ENCODE data around the gene RHOH. TPM values are rescaled to one million over a fixed set of nuclear protein-coding genes. Genes with fewer than 3 reads are reported as not detected.
A peak's percentile ranks its signal among the peaks of the same experiment; 100 is the strongest.

Gene RHOH
- total and polyA plus RNA-seq, 5 donors from 2014 or later, result 360 to 645 (median 432) TPM

- Histone ChIP-seq H3K27me3 (ENCODE audit: control insufficient read depth, insufficient read depth, low read length) (no peaks in the 10 kb centered on the region), H3K36me3 (ENCODE audit: control insufficient read depth, insufficient read depth, low read length) (peaks cover 41% of the 10 kb centered on the region), H3K4me1 (ENCODE audit: control insufficient read depth, insufficient read depth, low read length, poor library complexity, severe bottlenecking) (peaks cover 85% of the 10 kb centered on the region), H3K27ac (ENCODE audit: insufficient read depth, low read length, poor library complexity, severe bottlenecking) (peak overlapping the region; percentile 100), H3K4me3 (ENCODE audit: low read depth, low read length) (peak overlapping the region; percentile 23), H3K9me3 (ENCODE audit: control insufficient read depth in 2 of 2, low read length in 2 of 2) (no peaks in the 10 kb centered on the region)
- H3K36me3 Mint-ChIP-seq, result peaks cover 37% of the 10 kb centered on the region
- H3K27me3 Mint-ChIP-seq, result no peaks in the 10 kb centered on the region
- peak; percentile 52 to 91 (median 80) for DNase-seq
- peaks cover 0 to 4% (median 0%) of the 10 kb centered on the region in 7 donors for H3K9me3 Mint-ChIP-seq
- peaks cover 21 to 90% (median 70%) of the 10 kb centered on the region in 4 donors for H3K4me1 Mint-ChIP-seq
- peak overlapping the region; percentile 25 to 76 (median 60) for H3K4me3 Mint-ChIP-seq
- ATAC-seq (ENCODE audit: low read depth in 2 of 2), result peak; percentile 91 to 93
- H3K27ac Mint-ChIP-seq, result peak overlapping the region; percentile 84 to 96 (median 91)
Observed at GRCh38 chr4:40247350-40247749, 50.5 kb downstream of the RHOH start.

- peak overlapping the region; percentile 21 to 69 (median 43) for H3K4me3 Mint-ChIP-seq
- Histone ChIP-seq H3K4me3 (ENCODE audit: low read depth, low read length) (no peak overlapping the region), H3K36me3 (ENCODE audit: control insufficient read depth, insufficient read depth, low read length) (peaks cover 1% of the 10 kb centered on the region), H3K9me3 (ENCODE audit: control insufficient read depth in 2 of 2, low read length in 2 of 2) (no peaks in the 10 kb centered on the region), H3K27ac (ENCODE audit: insufficient read depth, low read length, poor library complexity, severe bottlenecking) (no peak overlapping the region), H3K4me1 (ENCODE audit: control insufficient read depth, insufficient read depth, low read length, poor library complexity, severe bottlenecking) (peaks cover 77% of the 10 kb centered on the region), H3K27me3 (ENCODE audit: control insufficient read depth, insufficient read depth, low read length) (no peaks in the 10 kb centered on the region)
- peaks cover 4% of the 10 kb centered on the region for H3K36me3 Mint-ChIP-seq
- ATAC-seq (ENCODE audit: low read depth in 2 of 2), result no peak
- peaks cover 33 to 89% (median 71%) of the 10 kb centered on the region in 4 donors for H3K4me1 Mint-ChIP-seq
- H3K27me3 Mint-ChIP-seq, result no peaks in the 10 kb centered on the region
- peak overlapping the region; percentile 76 to 94 (median 85) for H3K27ac Mint-ChIP-seq
- DNase-seq, result peak in 1 of 3 donors; percentile 47
- peaks cover 0 to 4% (median 0%) of the 10 kb centered on the region in 7 donors for H3K9me3 Mint-ChIP-seq
Observed at GRCh38 chr4:40251366-40251765, 54.5 kb downstream of the RHOH start.

- ATAC-seq (ENCODE audit: low read depth in 2 of 2), result no peak
- no peak for DNase-seq
- peak overlapping the region; percentile 76 to 96 (median 91) for H3K27ac Mint-ChIP-seq
Observed at GRCh38 chr4:40253906-40254305, 57.1 kb downstream of the RHOH start.

GRCh38 chr4:40254608-40255392 lies 58.0 kb downstream of the RHOH start:
- Histone ChIP-seq H3K36me3 (ENCODE audit: control insufficient read depth, insufficient read depth, low read length) (no peaks in the 10 kb centered on the region), H3K4me3 (ENCODE audit: low read depth, low read length) (peak overlapping the region; percentile 39), H3K9me3 (ENCODE audit: control insufficient read depth in 2 of 2, low read length in 2 of 2) (no peaks in the 10 kb centered on the region), H3K27ac (ENCODE audit: insufficient read depth, low read length, poor library complexity, severe bottlenecking) (peak overlapping the region; percentile 56), H3K4me1 (ENCODE audit: control insufficient read depth, insufficient read depth, low read length, poor library complexity, severe bottlenecking) (peaks cover 53% of the 10 kb centered on the region), H3K27me3 (ENCODE audit: control insufficient read depth, insufficient read depth, low read length) (no peaks in the 10 kb centered on the region)
- Mint-ChIP-seq H3K9me3 (peaks cover 0 to 4% (median 0%) of the 10 kb centered on the region in 7 donors), H3K4me1 (peaks cover 28 to 85% (median 63%) of the 10 kb centered on the region in 4 donors), H3K27ac (peak overlapping the region; percentile 76 to 96 (median 91)), H3K27me3 (no peaks in the 10 kb centered on the region), H3K4me3 (peak overlapping the region; percentile 1 to 80 (median 34)), H3K36me3 (no peaks in the 10 kb centered on the region)
- DNase-seq, result peak in 1 of 3 donors; percentile 71
- ATAC-seq (ENCODE audit: low read depth in 2 of 2), result peak; percentile 67 to 68

More at GRCh38 chr4:40253906-40254305, 57.1 kb downstream of the RHOH start:
- Mint-ChIP-seq H3K4me1 (peaks cover 28 to 91% (median 70%) of the 10 kb centered on the region in 4 donors), H3K27me3 (no peaks in the 10 kb centered on the region), H3K36me3 (no peaks in the 10 kb centered on the region), H3K9me3 (peaks cover 0 to 4% (median 0%) of the 10 kb centered on the region in 7 donors), H3K4me3 (peak overlapping the region in 2 of 4 donors; percentile 24 to 70)
- Histone ChIP-seq H3K4me1 (ENCODE audit: control insufficient read depth, insufficient read depth, low read length, poor library complexity, severe bottlenecking) (peaks cover 62% of the 10 kb centered on the region), H3K36me3 (ENCODE audit: control insufficient read depth, insufficient read depth, low read length) (no peaks in the 10 kb centered on the region), H3K9me3 (ENCODE audit: control insufficient read depth in 2 of 2, low read length in 2 of 2) (no peaks in the 10 kb centered on the region), H3K27me3 (ENCODE audit: control insufficient read depth, insufficient read depth, low read length) (no peaks in the 10 kb centered on the region), H3K4me3 (ENCODE audit: low read depth, low read length) (peak overlapping the region; percentile 59), H3K27ac (ENCODE audit: insufficient read depth, low read length, poor library complexity, severe bottlenecking) (peak overlapping the region; percentile 26)

GRCh38 chr4:40255393-40256281 lies 58.8 kb downstream of the RHOH start:
- H3K27me3 ChIP-seq (ENCODE audit: control insufficient read depth, insufficient read depth, low read length), result no peaks in the 10 kb centered on the region
- Mint-ChIP-seq H3K4me1 (peaks cover 28 to 77% (median 58%) of the 10 kb centered on the region in 4 donors), H3K27me3 (no peaks in the 10 kb centered on the region), H3K36me3 (no peaks in the 10 kb centered on the region), H3K27ac (peak overlapping the region; percentile 76 to 96 (median 91)), H3K4me3 (peak overlapping the region; percentile 24 to 80 (median 36)), H3K9me3 (peaks cover 0 to 4% (median 0%) of the 10 kb centered on the region in 7 donors)
- H3K4me3 ChIP-seq (ENCODE audit: low read depth, low read length), result peak overlapping the region; percentile 21
- peaks cover 45% of the 10 kb centered on the region for H3K4me1 ChIP-seq (ENCODE audit: control insufficient read depth, insufficient read depth, low read length, poor library complexity, severe bottlenecking)
- DNase-seq (no peak), ATAC-seq (ENCODE audit: low read depth in 2 of 2) (peak; percentile 2 to 3)
- no peaks in the 10 kb centered on the region for H3K9me3 ChIP-seq (ENCODE audit: control insufficient read depth in 2 of 2, low read length in 2 of 2)
- H3K36me3 ChIP-seq (ENCODE audit: control insufficient read depth, insufficient read depth, low read length), result no peaks in the 10 kb centered on the region
- peak overlapping the region; percentile 56 for H3K27ac ChIP-seq (ENCODE audit: insufficient read depth, low read length, poor library complexity, severe bottlenecking)

- no peaks in the 10 kb centered on the region for H3K36me3 ChIP-seq (ENCODE audit: control insufficient read depth, insufficient read depth, low read length)
- no peak overlapping the region for H3K27ac ChIP-seq (ENCODE audit: insufficient read depth, low read length, poor library complexity, severe bottlenecking)
- DNase-seq (no peak), ATAC-seq (ENCODE audit: low read depth in 2 of 2) (no peak)
- Mint-ChIP-seq H3K27ac (peak overlapping the region; percentile 79 to 91 (median 91)), H3K4me1 (peaks cover 26 to 79% (median 56%) of the 10 kb centered on the region in 4 donors), H3K27me3 (no peaks in the 10 kb centered on the region), H3K4me3 (peak overlapping the region in 1 of 4 donors; percentile 30), H3K9me3 (peaks cover 0 to 3% (median 0%) of the 10 kb centered on the region in 7 donors), H3K36me3 (no peaks in the 10 kb centered on the region)
- H3K27me3 ChIP-seq (ENCODE audit: control insufficient read depth, insufficient read depth, low read length), result no peaks in the 10 kb centered on the region
- peaks cover 42% of the 10 kb centered on the region for H3K4me1 ChIP-seq (ENCODE audit: control insufficient read depth, insufficient read depth, low read length, poor library complexity, severe bottlenecking)
- H3K4me3 ChIP-seq (ENCODE audit: low read depth, low read length), result no peak overlapping the region
- H3K9me3 ChIP-seq (ENCODE audit: control insufficient read depth in 2 of 2, low read length in 2 of 2), result no peaks in the 10 kb centered on the region
Observed at GRCh38 chr4:40256329-40256728, 59.5 kb downstream of the RHOH start.

GRCh38 chr4:40256817-40257216 lies 60.0 kb downstream of the RHOH start:
- peaks cover 46% of the 10 kb centered on the region for H3K4me1 ChIP-seq (ENCODE audit: control insufficient read depth, insufficient read depth, low read length, poor library complexity, severe bottlenecking)
- H3K27ac ChIP-seq (ENCODE audit: insufficient read depth, low read length, poor library complexity, severe bottlenecking), result no peak overlapping the region
- H3K27me3 Mint-ChIP-seq, result no peaks in the 10 kb centered on the region
- H3K4me3 Mint-ChIP-seq, result peak overlapping the region in 2 of 4 donors; percentile 35 to 50
- no peaks in the 10 kb centered on the region for H3K9me3 Mint-ChIP-seq
- no peak overlapping the region for H3K4me3 ChIP-seq (ENCODE audit: low read depth, low read length)
- H3K36me3 Mint-ChIP-seq, result no peaks in the 10 kb centered on the region
- H3K27ac Mint-ChIP-seq, result peak overlapping the region; percentile 79 to 91 (median 91)
- ATAC-seq (ENCODE audit: low read depth in 2 of 2), result peak in 1 of 2 donors; percentile 17
- H3K4me1 Mint-ChIP-seq, result peaks cover 21 to 78% (median 53%) of the 10 kb centered on the region in 4 donors
- DNase-seq, result peak in 1 of 3 donors; percentile 56
- H3K9me3 ChIP-seq (ENCODE audit: control insufficient read depth in 2 of 2, low read length in 2 of 2), result no peaks in the 10 kb centered on the region
- no peaks in the 10 kb centered on the region for H3K36me3 ChIP-seq (ENCODE audit: control insufficient read depth, insufficient read depth, low read length)
- H3K27me3 ChIP-seq (ENCODE audit: control insufficient read depth, insufficient read depth, low read length), result no peaks in the 10 kb centered on the region

Measured in CD4-positive, CD25-positive, alpha-beta regulatory T cell (primary cell).